Loucy (cell line): Measurements from ENCODE around the gene ADIPOQ.
"Not testable (repeated sequence)": the region's sequence is repeated elsewhere in the genome, so short reads cannot be mapped to it uniquely, and the experiment has no call there.

Experiments
- H2AFZ ChIP-seq: fragments of 200-600 bp; sonication (generic); 2 replicates; pipeline ENCODE4 v1.6.0; 2016; ENCODE audit warnings: antibody characterized with exemption, mild to moderate bottlenecking, low read length, moderate library complexity
- H3F3A ChIP-seq: fragments of 200-600 bp; 2 replicates; pipeline ENCODE4 v1.6.0; 2016; ENCODE audit warnings: antibody characterized with exemption, low read depth, mild to moderate bottlenecking
- H3K27me3 ChIP-seq: fragments of 200-600 bp; sonication (generic); 2 replicates; pipeline ENCODE4 v1.6.1; 2014; ENCODE audit warnings: low read length, mild to moderate bottlenecking; ENCODE audit not compliant: insufficient read depth, poor library complexity, severe bottlenecking
- H3K36me3 ChIP-seq: fragments of 200-600 bp; sonication (generic); 2 replicates; pipeline ENCODE4 v1.6.1; 2016; ENCODE audit warnings: low read length; ENCODE audit not compliant: insufficient read depth
- H3K4me1 ChIP-seq: fragments of 200-600 bp; sonication (generic); 2 replicates; pipeline ENCODE4 v1.5.1; 2014; ENCODE audit warnings: low read length, mild to moderate bottlenecking; ENCODE audit not compliant: insufficient read depth, poor library complexity, severe bottlenecking
- H3K4me2 ChIP-seq: fragments of 200-600 bp; sonication (generic); 2 replicates; pipeline ENCODE4 v1.6.0; 2014; ENCODE audit warnings: antibody characterized with exemption, low read length, low read depth, mild to moderate bottlenecking; ENCODE audit not compliant: poor library complexity, severe bottlenecking
- H3K4me3 ChIP-seq: fragments of 200-600 bp; sonication (generic); 2 replicates; pipeline ENCODE4 v1.5.1; 2014; ENCODE audit warnings: low read length, mild to moderate bottlenecking, mixed read lengths; ENCODE audit not compliant: poor library complexity, severe bottlenecking
- H3K79me2 ChIP-seq: fragments of 200-600 bp; sonication (generic); 2 replicates; pipeline ENCODE4 v1.6.1; 2014; ENCODE audit warnings: low read length; ENCODE audit not compliant: insufficient read depth
- H3K9ac ChIP-seq: fragments of 200-600 bp; sonication (generic); 2 replicates; pipeline ENCODE4 v1.6.0; 2014; ENCODE audit warnings: mild to moderate bottlenecking, low read depth, low read length, moderate library complexity; ENCODE audit not compliant: poor library complexity, severe bottlenecking
- H3K9me2 ChIP-seq: fragments of 200-600 bp; sonication (generic); replicated peaks from 2 replicates; pipeline ENCODE4 v1.6.1; 2016; ENCODE audit warnings: low read depth, low read length, mixed read lengths
- H3K9me3 ChIP-seq: fragments of 200-600 bp; sonication (generic); 2 replicates; pipeline ENCODE4 v1.6.1; 2014; ENCODE audit warnings: mild to moderate bottlenecking, antibody characterized with exemption, low read length, low read depth; ENCODE audit not compliant: insufficient read depth
- H4K20me1 ChIP-seq: fragments of 200-600 bp; sonication (generic); 2 replicates; pipeline ENCODE4 v1.6.0; 2014; ENCODE audit warnings: antibody characterized with exemption, low read length, mild to moderate bottlenecking; ENCODE audit not compliant: insufficient read depth, poor library complexity, severe bottlenecking
- EZH2phosphoT487 ChIP-seq: fragments of 200-600 bp; IDR thresholded peaks from 2 replicates; pipeline ENCODE4 v1.6.1; 2018; ENCODE audit warnings: antibody characterized with exemption, mild to moderate bottlenecking, moderate library complexity, borderline replicate concordance
- TF ChIP-seq, protein P1 (sequence below): fragments of 200-600 bp; sonication (generic); conservative IDR thresholded peaks from 2 replicates; pipeline ENCODE4 v1.5.1; 2014; ENCODE audit warnings: mild to moderate bottlenecking, antibody characterized with exemption, low read length

The ADIPOQ gene

DNA sequence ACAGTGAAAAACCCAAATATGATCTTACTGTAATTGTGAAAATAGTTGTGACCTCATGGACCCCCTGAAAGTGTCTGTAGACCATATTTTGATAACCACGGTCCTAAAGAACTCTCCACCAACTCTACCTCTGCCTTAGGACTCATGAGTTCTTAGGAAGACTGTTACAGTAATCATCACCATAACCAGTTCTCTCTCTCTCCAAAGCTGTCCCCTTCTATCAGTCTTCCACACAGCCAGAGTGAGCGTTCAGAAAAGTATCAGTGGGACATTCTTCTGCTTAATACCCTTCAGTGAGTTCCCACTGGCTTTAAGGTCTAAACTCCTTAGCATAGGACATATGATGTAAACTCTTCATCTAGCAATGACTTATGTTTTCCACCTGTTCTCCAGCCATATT lies 60.2 kb downstream of the ADIPOQ start:
- no peak overlapping the region for H3K4me3 ChIP-seq
- no peaks in the 10 kb centered on the region for H3K79me2 ChIP-seq
- no peak overlapping the region for H3K4me2 ChIP-seq
- H2AFZ ChIP-seq, result no peak overlapping the region
- no peaks in the 10 kb centered on the region for H3K36me3 ChIP-seq
- no peaks in the 10 kb centered on the region for H3K9me2 ChIP-seq
- no peaks in the 10 kb centered on the region for H3F3A ChIP-seq
- H3K4me1 ChIP-seq, result peaks cover 4% of the 10 kb centered on the region
- no peaks in the 10 kb centered on the region for H4K20me1 ChIP-seq
- H3K27me3 ChIP-seq, result no peaks in the 10 kb centered on the region
- no peak overlapping the region for H3K9ac ChIP-seq
- TF ChIP-seq EZH2phosphoT487, result no peak
- TF ChIP-seq, protein P1, sequence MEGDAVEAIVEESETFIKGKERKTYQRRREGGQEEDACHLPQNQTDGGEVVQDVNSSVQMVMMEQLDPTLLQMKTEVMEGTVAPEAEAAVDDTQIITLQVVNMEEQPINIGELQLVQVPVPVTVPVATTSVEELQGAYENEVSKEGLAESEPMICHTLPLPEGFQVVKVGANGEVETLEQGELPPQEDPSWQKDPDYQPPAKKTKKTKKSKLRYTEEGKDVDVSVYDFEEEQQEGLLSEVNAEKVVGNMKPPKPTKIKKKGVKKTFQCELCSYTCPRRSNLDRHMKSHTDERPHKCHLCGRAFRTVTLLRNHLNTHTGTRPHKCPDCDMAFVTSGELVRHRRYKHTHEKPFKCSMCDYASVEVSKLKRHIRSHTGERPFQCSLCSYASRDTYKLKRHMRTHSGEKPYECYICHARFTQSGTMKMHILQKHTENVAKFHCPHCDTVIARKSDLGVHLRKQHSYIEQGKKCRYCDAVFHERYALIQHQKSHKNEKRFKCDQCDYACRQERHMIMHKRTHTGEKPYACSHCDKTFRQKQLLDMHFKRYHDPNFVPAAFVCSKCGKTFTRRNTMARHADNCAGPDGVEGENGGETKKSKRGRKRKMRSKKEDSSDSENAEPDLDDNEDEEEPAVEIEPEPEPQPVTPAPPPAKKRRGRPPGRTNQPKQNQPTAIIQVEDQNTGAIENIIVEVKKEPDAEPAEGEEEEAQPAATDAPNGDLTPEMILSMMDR, result no peak
- H3K9me3 ChIP-seq, result no peaks in the 10 kb centered on the region

DNA sequence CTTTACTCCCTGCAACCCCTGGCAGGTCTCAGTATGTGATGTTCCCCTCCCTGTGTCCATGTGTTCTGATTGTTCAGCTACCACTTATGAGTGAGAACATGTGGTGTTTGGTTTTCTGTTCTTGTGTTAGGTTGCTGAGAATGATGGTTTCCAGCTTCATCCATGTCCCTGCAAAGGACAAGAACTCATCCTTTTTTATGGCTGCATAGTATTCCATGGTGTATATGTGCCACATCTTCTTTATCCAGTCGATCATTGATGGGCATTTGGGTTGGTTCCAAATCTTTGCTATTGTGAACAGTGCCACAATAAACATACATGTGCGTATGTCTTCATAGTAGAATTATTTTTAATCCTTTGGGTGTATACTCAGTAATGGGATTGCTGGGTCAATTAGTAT lies 61.2 kb downstream of the ADIPOQ start:
- not testable (repeated sequence) for H3F3A ChIP-seq, H3K4me2 ChIP-seq, H4K20me1 ChIP-seq, H3K36me3 ChIP-seq, H3K4me1 ChIP-seq, H3K4me3 ChIP-seq, H3K79me2 ChIP-seq, H2AFZ ChIP-seq, H3K9me2 ChIP-seq, H3K9me3 ChIP-seq, H3K9ac ChIP-seq, H3K27me3 ChIP-seq

DNA sequence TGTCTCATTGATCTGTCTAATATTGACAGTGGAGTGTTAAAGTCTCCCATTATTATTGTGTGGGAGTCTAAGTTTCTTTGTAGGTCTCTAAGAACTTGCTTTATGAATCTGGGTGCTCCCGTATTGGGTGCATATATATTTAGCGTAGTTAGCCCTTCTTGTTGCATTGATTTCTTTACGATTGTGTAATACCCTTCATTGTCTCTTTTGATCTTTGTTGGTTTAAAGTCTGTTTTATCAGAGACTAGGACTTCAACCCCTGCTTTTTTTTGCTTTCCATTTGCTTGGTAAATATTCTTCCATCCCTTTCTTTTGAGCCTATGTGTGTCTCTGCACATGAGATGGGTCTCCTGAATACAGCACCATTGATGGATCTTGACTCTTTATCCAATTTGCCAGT lies 64.6 kb downstream of the ADIPOQ start:
- H3K4me2 ChIP-seq, H3K79me2 ChIP-seq, H3K9me3 ChIP-seq: not testable (repeated sequence)

More for the DNA sequence above, 64.6 kb downstream of the ADIPOQ start:
- not testable (repeated sequence) for H2AFZ ChIP-seq, H3K36me3 ChIP-seq, H3K4me3 ChIP-seq, H4K20me1 ChIP-seq, H3K27me3 ChIP-seq, H3K9me2 ChIP-seq, H3F3A ChIP-seq, H3K9ac ChIP-seq
- H3K4me1 ChIP-seq, result peaks cover 15% of the 10 kb centered on the region
